ENCODE results near the gene PDLIM4.

Gene PDLIM4

DNA sequence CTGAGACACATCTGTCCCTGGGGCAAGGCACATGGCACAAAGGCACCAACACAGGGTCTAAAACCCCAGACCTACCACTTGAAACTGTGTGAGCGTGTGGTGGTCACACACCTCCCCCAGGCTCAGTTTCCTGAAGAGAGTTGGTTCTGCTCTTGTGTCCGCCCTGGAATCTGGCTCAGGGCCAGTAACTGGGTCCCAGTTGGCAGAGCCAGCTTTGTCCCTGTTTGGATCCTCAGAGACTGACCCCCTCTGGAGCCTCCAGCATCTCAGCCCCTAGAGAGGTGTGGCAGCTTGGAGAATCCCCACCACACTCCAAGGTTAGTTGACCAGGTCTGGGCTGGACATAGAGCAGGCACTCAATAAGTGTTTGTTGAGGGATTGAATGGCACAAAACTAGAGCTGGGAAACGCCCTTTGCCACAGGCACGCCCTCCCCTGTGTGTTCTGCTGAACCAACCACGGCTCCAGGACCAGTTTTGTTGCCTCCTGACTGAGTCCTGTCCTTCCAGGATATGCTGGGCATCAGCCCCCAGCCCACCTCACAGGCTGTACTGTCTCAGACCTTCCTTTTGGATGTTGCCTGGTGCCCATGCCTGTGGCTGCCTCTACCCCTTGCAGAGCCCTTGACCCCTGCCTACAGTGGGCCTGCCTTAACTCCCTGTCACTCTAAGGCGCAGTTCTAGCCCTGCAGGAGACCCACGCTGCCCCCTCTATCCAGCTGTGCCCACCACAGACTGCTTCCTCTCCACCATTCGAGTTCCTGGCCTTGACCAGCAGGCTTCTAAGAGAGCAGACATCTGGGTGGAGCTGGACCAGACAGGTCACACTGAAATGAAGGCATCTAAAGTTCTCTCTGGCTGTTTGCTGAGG, 3.8 kb upstream of the PDLIM4 start:
- DNase-seq (ENCODE audit: low read depth), result no peak

DNA sequence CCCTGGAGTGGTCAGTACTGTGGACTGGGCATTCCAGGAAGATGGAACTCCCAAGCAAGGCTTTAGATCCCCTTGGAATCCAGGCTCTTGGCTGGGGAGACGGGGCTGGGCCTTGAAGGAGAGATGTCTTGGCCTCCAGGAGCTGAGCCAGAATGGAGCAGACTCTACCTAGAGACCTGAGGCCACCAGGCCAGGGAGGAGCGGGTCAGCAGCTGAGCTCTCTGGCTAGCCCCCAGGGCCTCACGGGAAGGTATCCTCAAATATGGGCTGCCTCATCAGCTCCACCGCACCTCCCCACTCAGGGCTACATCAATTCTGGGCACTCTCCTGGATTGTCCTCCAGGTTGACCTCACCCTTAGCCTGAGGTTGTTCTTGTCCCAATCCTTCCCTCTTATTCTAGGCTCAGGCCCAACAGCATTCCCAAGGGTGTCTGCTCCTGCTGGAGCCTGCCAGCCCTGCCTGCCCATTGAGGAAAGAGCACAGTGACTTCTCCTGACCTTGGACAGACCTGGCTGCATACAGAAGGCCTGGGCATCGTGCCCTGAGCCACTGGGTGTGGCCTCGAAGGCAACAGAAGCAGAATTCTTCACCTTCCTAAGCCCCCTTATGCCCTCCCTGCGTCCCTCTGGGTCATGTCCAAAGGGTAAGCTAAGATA, 3.0 kb upstream of the PDLIM4 start:
- DNase-seq (ENCODE audit: low read depth), result no peak

DNA sequence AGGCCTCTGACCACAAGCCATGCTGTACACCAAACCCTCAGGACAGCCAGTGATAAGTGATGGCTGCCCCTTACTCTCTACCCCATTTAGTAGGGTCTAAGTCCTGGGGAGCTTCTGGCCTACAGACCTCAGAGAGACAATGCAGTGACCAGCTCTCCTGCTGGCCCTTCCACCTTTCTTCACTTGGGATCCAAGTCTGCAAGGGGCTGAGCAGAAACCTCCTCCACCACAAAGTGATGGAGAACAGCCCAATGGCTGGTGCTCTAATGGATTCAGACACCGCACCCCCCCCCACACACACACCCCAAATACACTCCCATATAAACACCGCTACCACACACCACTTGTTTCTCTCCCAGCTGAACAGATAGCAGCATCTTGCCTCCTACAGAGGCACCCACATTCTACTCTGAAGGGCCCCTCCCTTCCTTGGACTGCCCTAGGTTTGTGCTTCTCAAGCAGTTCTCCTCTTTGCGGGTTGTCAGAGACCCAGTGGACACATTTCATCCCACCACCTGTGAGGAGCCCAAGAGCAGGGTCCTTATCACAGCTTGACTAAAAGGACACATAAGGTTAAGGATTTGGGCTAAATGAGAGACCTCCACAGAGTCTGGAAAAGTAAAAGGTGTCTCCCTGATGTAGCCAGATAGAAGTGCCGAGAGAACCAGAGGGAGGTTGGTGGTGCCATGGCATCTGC, 1.3 kb upstream of the PDLIM4 start:
- DNase-seq (ENCODE audit: low read depth), result no peak

DNA sequence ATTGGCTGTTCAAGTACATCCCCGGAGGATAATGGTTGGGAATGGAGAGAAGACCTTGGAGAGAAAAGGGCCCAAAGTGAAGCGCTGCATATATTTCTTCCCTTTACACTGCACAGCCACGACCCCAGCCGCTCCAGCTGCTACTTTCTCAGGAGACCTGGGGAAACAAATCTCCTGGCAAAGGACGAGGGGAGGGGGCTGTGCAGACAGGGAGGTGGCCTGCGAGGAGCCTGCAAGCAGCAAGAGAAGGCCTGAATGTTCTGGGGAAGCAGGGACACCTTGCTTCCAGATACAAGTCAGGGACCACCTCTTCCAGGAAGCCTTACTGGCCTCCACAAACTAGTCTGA, 739 bp upstream of the PDLIM4 start:
- DNase-seq (ENCODE audit: low read depth), result no peak

DNA sequence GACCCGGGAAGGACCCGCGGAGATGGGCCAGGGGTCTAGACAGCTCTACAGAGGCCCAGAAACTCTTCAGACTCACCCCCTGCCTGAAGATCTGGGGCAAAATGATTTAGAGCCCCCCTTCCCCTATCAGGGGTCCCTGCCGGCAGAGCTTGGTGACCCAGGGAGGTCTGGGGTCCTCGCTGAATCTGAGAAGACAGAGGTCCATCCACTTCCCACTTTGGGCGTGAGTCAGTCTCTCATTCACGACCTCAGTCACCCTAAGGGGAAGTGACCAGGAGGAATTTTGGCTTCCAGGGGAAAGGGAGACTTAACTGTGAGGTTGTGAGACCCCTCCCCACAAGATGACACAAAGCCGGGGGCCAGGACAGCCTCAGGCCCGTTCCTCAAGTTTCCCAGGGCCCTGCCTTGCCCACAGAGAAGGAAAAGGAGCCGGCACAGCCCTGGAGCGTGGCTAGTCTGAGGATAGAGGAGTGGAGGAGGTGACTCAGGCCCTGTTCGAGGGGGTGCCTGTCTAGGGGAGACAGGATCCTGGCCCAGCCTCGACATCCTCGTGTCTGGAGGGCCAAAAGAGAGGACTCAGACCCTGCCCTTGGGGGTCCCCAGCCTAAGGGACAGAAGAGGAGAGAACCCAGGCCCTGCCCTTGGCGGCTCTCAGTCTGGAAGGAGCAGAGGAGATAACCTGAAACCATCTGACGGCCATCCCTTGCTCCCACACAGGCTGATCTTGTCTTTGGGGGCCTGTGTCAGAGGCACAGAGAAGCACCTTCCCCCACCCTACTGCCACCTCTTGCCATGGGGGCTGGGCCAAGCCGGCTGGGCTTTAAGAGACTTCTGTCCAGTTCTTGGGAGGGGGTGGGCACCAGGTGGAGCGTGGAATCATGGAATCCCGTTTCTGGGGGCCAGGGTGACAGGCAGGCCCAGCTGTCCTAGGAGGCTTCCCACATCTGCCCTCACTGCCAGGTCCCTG, 889 bp downstream of the PDLIM4 start:
- DNase-seq (ENCODE audit: low read depth), result no peak

DNA sequence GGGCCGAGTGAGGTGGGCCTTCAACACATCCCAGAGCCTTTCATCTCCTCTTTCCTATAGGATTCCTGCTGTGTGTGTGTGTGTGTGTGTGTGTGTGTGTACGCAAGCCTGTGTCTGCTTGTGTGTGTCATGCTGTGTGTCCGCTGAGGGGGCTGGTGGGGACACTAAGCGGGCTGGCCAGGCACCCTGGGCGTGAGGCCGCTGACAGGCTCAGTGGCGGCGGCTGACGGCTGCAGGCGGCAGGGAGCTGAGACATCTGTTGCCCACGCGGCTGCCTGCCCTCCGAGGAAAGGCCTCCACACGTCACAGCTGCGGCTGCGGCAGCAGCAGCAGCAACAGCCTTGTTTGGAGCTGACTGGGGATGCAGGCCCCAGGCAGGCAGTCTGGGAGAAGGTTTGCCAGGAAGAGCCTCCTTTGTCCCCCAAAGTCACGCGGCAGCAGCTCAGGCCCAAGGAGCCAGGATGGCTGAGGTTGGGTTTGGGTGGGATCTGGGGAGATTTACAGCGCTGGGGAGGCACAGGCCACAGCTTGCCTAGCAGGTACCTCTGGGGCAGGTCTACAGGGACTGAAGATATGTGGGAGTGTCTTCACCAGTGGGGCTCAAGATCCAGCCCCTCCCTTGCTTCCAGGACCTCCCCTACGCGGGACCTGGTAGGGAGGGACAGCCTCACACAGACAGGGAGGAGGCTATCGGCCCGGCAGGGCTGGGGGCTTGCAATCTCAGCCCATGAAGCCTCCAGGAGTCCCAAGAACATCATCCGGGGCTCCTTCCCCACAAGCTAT, 1.8 kb downstream of the PDLIM4 start:
- DNase-seq (ENCODE audit: low read depth), result no peak

DNA sequence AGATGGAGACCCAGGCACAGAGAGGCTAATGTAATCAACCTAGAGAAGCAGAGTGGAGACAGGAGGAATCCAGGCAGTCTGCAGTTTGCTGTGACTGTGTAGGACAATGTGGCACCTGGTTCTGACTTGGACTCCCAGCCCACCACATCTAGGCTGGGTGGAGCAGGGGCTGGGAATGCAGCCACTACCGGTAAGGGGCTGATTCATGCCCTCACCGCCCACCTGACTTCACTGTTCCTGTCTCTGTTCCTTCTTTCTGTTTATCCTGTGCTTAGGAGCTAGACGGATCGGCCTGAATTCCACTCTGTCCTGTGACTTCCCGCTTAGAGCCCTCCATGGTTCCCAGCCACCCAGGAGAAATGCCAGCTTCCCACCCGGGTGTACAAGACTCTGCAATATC, 2.6 kb downstream of the PDLIM4 start:
- DNase-seq (ENCODE audit: low read depth), result no peak

DNA sequence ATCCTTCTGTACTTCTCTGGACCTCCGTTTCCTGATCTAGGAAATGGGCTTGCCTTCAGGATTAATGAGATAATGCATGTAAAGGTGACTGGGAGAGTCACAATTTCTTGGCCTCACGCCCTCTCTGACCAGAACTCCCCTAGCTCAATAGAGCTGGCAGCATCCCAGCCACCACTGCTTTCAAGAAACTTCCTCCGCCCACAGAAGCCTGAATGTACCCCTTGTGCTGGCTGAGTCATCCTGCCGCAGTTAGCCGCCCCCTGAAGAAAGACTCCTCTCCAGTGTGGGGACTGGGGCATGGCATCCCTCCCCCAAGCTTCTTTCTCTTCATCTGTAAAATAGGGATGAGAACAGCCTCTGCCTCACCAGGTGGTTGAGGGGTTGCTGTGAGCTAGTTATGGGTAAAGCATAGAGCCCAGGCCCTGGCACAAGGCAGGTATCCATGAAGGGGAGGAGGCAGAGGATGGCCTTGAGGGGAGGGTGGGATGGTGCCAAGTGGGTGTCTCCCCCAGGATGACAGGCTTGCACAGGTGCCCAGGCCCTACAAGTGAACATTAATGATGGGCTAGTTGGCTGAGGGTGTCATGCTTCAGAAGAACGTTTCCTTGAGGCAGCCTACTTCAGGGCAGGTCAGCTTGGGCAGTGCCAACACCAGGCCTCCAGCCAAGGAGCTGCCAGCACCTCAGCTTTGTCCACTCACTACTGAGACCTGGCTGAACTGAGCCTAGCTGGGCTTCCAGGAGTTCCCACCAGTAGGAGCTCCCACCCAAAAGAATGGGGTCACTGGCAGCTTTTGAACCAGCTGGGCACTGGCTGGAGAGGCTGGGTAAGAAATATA, 3.4 kb downstream of the PDLIM4 start:
- no peak for DNase-seq (ENCODE audit: low read depth)

DNA sequence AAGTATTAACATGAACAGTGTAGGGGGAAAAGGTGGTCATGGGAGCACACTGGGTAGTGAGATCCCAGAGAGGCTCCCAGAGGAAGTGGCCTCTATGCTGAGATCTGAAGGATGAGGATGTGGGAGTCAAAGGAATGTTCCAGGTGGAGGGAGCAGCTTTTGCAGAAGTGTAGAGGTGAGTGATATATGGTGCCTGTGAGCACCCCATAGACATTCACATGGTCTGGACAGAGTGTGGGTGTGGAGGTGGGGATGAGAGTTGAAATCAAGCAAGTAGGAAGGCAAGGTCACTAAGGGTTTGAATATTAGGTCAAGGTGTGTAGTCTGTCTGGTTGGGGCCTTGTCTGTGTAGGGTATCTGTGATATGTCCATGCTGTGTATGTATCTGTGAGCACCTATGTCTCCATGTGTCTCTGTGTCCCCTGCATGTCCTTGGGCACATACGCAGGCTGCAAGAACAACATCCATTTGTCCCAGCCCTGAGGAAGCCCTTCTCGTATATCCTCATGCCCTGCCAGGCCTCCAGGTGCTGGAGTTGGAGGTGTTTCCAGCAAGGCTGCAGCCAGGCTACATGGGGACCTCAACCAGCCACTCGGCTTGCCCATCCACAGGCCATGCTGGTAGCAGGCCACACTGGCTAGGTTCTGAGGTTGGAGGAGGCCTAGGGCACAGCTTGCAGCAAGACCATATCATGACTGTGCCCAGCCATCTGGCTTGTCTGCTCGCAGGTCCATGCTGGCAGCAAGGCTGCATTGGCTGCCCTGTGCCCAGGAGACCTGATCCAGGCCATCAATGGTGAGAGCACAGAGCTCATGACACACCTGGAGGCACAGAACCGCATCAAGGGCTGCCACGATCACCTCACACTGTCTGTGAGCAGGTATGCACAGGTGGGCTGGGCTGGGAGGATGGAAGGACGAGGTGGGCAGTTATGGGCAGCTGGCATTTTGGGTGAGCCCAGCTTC, 4.7 kb downstream of the PDLIM4 start:
- no peak for DNase-seq (ENCODE audit: low read depth)

DNA sequence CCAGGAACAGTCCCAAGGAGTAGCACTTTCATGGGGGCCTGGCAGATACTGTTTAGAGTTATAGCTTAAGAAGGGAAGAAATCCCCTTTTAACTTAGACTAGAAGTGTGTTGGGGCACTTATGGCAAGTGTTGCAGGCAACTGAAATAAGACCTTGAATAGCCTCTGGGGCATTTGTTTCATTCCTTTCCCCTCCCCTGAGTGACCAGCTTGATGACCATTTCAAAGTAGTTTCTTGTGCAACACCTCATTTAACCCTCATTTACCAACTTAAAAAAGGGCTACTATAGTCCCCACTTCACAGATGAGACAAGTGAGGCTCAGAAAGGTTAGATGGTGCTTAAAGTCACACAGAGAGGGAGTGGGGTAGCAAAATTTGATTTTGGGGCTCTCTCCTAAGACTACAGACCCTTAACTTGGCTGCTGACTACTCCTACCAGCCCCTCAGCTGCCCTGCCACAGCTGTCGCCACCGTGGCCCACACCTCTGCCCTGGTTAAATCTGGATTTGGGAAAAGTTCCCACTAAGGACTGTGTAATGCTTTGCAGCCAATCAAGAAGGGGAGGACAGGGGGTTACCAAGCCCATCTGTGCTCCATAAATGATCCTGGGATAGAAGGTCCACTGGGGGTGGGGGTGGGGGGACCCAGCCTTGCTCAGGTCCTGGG, 5.5 kb downstream of the PDLIM4 start:
- DNase-seq (ENCODE audit: low read depth), result no peak

DNA sequence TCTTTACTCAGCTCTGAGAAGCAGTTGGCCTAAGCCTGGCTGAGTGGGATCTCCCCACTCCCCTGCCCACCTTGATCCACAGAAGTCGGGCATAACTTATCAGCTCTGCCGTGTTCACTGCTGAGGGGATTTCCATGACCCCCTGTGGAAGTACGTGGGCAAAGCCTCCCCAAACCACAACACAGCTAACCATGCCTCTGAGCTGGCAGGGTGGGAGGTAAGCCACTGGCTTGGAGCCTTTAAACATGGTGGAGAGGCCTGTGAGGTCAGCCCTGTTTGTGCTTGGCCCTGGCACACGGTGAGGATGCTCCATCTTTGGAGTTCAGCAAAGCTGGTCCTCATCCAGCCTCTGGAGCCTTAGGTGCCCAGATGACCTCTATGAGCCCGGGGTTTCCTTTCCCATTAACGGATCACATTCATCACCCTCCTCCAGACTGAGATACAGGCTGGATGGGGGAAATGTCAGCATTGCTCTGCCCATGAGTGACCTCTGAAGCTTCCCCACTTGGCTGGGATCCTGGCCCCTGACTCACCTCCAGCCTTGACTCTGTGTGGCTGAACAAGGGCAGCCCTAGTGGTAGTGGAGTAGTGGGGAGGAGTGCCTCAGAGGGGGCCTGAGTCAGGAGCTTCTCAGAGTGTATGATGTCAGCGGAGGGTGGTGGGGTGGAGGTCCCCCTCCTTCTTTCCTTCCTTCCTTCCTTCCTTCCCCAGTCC, 6.2 kb downstream of the PDLIM4 start:
- DNase-seq (ENCODE audit: low read depth), result no peak

DNA sequence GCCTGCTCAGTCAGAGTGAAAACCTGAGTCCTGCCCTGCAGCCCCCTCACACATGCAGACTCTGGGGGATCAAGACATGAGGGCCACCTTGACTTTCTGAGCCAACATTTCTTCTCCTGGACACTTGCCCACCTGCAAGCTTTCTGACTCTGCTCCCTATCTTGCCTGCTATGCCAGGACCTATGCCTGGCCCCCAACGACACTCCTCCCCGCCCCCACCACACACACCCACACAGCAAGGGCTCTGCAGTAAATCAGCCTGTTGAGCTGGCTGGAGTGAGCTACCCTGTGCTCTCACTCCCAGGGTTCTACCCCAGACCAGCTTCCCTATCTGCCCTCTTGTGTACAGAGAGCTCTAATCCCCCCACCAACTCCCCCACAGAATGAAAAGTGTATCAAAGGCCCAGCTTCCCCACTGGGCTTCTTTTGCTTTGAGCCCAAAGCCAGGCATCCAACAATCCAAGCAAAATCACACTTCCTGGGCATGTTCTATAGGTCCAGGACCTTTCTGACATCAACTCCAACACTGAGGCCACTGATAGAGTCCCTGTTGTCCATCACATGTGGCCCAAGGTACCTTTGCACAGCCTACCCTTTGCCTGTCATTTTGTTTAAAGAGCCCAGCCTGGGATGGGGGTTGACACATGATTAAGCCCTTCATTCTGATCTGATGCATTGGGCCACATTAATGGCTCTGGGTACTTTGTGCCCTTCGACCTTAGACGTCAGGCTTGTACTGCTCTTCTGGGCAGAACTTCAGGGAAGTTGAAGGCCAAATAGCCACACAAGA, 7.2 kb downstream of the PDLIM4 start:
- no peak for DNase-seq (ENCODE audit: low read depth)

DNA sequence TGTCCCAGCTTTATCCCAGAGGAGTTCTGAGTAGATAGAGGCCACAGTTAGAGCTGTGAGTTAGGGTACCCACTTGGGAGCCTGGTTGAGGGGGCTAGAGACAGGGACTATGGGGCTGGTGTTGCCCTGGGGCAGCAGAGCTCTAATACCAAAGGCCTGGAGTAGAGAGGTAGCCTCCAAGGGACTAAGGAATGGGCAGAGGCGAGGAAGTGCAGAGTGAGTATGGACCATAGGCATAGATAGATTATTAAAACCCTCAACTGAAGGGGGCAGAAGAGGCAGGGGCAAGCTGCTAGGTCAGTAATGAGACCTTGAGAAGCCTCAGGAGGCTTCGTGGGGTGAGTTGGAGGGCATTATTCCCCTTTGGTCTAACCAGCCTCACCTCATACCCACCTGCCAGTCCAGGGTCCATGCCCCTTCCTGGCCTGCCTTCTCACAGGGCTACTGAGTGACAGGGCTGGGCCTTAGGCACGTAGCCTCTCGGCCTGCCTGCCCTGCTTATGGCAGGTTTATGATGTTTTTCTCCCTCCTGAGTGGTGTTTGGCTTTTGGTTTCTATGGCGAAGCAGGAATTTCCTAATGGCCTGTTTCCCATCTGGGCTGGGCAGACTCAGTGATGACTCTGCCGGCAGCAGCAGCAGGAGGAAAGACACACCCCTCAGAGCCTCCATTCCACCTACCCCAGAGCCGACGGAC, 8.0 kb downstream of the PDLIM4 start:
- no peak for DNase-seq (ENCODE audit: low read depth)

DNA sequence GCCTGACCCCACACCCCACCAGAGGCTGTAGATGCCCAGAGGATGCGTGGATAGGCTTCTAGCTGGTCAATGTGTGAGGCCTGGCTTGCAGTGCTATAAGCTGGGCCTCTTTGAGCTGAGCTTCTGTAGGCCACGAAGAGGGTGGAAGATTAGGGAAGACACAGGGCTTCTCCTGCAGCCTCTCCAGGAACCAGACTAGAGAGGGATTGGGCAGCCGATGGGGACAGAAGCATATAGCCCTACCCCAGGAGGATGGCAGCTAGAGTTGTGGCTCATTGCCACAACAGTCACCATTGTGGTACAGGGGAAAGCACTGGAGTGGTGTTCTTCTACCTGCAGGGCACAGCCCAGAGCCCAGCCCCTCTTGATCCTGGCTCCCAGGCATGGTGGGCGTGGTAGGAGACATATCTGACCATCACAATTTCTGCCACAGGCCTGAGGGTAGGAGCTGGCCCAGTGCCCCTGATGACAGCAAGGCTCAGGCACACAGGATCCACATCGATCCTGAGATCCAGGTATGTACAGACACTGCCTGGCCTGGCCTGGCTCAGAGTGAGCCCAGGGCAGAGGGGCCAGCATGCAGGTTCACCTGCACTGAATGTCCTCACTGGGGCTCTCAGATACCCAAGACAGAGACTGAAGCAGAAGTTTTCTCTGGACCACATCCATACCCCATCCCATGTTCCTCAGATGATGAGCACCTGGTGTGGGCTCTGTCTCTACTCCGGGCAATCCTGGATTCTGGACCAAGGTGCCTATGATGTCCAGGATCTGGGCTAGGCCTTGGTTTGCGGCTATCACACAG, 8.7 kb downstream of the PDLIM4 start:
- no peak for DNase-seq (ENCODE audit: low read depth)

DNA sequence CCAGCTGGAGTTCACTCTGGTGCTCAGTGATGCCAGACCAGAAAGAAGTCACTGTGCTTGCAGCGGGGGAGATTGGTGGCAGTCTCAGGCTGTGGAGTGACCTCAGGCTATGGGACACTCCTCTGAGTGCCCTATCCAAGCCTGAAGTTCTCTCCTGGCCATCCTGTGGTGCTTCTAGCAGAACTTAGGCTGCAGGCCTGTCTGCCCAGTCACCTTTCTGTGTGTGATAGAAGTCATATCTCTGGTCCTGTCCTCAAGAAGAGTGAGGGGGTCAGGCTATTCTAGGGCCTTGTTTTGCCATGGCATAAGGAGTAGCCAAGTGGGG, 9.3 kb downstream of the PDLIM4 start:
- DNase-seq (ENCODE audit: low read depth), result no peak

Data from T follicular helper cell (primary cell).